Measurements from ENCODE around the gene ZHX3.

- TF ChIP-seq, protein P1, sequence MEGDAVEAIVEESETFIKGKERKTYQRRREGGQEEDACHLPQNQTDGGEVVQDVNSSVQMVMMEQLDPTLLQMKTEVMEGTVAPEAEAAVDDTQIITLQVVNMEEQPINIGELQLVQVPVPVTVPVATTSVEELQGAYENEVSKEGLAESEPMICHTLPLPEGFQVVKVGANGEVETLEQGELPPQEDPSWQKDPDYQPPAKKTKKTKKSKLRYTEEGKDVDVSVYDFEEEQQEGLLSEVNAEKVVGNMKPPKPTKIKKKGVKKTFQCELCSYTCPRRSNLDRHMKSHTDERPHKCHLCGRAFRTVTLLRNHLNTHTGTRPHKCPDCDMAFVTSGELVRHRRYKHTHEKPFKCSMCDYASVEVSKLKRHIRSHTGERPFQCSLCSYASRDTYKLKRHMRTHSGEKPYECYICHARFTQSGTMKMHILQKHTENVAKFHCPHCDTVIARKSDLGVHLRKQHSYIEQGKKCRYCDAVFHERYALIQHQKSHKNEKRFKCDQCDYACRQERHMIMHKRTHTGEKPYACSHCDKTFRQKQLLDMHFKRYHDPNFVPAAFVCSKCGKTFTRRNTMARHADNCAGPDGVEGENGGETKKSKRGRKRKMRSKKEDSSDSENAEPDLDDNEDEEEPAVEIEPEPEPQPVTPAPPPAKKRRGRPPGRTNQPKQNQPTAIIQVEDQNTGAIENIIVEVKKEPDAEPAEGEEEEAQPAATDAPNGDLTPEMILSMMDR (IDR thresholded peaks at IDR 0.05), result no peak
- no peak for TF ChIP-seq ZFX (IDR thresholded peaks at IDR 0.05; ENCODE audit: borderline replicate concordance)
These were observed 31.1 kb upstream of the ZHX3 start for GRCh38 chr20:41348430-41349172.

Data from 22Rv1 (cell line).